GM12873 (cell line): ENCODE measurements around the gene DLGAP3.
A peak's percentile ranks its signal among the peaks of the same experiment; 100 is the strongest.

Experiments used
- TF ChIP-seq, protein P1 (sequence below): IDR thresholded peaks from 2 replicates; pipeline ENCODE4 v1.5.1; 2012; ENCODE audit warnings: low read depth, mild to moderate bottlenecking, moderate library complexity, low read length, control low read depth; ENCODE audit not compliant: insufficient read depth; ENCODE audit errors: missing control alignments

The DLGAP3 gene

DNA sequence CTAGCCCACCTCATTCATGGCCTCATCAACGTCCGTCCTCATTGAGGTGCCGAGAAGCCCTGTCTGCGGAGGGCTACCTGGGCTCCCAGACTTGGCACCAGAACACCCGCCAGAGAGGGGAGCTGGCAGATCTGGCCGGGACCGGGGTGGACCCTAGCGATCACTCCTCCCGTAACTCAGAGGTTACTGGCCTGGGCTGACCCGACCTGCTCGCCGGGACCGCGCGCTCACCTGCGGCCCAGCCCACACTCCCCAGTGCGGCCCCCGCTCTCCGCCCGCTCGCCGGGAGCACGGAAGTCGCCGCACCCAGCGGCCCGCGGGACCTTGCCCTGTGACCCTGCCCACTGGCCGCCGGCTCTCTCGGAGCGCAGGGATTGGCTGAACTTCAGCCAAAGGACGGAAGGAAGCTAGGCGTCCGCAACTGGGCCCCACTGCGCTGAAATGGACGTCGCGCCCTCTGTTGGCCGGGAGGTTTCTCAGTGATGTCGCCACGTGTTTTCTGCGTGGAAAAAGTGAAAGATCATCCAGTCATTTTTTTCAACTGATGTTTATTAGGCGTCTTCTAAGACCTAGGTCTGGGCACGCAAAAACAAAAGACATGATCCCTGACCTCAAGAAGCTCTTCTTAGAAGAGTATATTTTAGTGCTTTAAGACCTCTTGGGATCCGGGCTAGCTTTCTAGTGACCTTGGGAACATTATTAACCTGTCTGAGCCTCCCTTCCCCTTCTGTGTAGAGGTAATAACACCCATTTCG is 69.8 kb downstream of the DLGAP3 start, which contains the start of gene SMIM12:
Gene SMIM12, minus strand, starts transcription at position 304 of the 755 bp plus-strand sequence. CDS start 3,772 bp downstream, outside the sequence.
- TF ChIP-seq, protein P1, sequence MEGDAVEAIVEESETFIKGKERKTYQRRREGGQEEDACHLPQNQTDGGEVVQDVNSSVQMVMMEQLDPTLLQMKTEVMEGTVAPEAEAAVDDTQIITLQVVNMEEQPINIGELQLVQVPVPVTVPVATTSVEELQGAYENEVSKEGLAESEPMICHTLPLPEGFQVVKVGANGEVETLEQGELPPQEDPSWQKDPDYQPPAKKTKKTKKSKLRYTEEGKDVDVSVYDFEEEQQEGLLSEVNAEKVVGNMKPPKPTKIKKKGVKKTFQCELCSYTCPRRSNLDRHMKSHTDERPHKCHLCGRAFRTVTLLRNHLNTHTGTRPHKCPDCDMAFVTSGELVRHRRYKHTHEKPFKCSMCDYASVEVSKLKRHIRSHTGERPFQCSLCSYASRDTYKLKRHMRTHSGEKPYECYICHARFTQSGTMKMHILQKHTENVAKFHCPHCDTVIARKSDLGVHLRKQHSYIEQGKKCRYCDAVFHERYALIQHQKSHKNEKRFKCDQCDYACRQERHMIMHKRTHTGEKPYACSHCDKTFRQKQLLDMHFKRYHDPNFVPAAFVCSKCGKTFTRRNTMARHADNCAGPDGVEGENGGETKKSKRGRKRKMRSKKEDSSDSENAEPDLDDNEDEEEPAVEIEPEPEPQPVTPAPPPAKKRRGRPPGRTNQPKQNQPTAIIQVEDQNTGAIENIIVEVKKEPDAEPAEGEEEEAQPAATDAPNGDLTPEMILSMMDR, result peak; percentile 83

DNA sequence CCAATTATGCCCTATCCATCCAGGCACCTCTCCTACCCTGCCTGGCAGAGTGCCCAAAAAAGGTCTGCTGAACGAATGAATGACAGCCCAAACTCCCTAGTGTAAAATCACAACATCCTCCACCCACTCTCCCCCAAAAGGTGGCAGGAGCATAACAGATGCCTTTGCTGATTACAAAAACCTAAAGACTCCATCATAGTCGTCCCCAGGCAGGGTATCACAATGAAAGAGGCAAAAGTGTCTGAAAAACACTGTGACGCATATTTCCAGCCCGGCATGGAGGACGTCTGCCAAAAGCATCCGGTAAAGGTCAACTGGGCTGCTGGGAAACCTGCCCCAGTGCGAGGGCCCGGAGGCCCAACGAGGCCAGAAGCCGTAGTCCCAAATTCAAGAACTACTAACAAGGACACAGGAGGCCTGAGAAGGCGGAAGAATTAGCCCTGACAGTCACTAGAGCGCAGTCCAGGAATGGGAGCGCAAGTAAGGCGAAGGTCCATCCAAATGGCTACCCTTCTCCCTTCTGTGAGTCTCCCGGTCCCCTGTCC is 70.5 kb downstream of the DLGAP3 start:
- TF ChIP-seq, protein P1, result no peak

DNA sequence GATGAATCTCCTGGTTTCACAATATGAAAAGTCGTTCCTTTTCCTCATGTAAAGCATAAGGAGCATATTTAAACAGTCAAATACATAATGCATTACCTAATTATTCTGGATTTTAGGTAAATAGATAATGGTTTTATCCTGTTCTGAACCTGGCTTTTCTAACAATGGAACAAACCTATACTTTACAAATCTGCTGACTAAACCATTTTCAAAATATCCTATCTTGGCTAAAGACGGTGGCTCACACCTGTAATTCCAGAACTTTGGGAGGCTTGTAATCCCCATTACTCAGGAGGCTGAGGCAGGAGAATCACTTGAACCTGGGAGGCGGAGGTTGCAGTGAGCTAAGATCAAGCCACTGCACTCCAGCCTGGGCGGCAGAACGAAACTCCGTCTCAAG is 72.8 kb downstream of the DLGAP3 start:
- TF ChIP-seq, protein P1, result no peak

DNA sequence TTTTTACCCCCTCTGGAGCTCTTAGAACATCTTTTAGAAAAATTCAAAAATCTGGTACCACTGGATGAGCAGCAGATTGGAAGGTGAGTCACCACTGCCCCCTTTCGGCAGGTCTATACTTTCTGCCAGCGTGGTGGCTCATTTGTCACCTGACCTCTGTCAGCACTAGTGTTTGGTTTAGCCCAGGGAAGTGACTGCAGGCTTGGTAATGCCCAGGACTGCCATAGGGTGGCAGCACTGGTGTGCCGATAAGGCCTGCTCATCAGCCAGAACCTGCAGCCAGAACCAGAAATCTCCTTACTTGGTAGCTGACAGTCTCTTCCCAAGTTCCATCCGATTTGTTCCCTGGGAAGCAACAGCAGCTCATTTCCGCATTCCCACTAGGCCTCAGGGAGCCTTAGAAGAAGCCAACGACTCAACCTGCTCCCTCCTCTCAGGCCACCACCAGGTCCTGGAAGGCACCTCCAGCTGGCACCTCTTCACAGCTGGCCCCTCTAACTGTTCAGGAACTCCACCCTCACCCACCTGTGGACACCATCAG is 76.7 kb downstream of the DLGAP3 start:
- TF ChIP-seq, protein P1, result peak; percentile 98

DNA sequence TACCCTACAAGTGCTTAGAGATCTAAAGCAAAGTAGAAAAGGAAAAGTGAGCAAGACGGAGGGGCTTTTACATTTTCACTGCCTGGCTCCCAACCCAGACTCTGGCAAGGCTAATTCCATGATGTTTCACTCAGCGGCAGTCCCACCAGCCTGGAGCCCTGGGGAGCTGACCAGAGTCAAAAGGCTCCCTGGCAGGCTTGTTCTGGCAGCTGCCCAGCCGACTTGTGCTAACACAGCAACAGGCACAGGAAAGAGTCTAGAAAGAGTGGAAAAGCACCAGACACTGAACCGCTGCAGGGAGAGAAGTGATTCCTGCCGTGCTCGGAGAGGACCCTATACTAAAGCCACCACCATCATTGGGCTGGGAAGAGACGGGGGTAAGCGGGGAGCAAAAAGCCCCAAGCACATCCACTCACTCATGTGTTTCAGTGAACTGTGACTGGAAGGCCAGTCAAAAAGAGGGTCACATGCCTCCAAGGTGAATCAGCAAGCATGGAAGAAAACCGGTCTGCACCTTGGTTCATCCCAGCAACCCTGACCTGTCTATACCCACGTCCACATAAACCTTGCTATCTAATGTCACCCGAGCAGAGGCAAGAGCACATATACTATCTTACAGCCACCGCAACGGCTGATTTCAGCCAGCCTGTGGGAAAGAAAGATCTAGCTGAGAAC is 77.9 kb downstream of the DLGAP3 start:
- TF ChIP-seq, protein P1, result no peak

DNA sequence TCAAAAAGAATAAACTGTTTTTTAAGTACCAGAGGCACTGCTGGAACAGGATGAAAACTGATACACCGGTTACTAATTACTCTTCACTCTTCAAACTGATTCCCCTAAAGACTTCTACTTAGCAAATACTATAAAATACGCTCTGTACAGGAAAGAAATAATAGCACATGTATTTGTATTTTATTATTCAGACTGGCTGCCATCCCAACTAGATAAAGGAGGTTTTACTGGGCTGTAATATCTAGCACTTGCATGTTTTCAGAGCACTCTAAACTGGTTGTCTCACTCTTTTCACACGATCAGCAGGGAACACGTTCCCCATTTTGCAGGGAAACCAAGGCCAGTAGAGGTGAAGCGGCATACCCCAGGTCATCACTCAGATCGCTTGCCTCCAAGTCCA is 79.1 kb downstream of the DLGAP3 start:
- TF ChIP-seq, protein P1, result no peak

DNA sequence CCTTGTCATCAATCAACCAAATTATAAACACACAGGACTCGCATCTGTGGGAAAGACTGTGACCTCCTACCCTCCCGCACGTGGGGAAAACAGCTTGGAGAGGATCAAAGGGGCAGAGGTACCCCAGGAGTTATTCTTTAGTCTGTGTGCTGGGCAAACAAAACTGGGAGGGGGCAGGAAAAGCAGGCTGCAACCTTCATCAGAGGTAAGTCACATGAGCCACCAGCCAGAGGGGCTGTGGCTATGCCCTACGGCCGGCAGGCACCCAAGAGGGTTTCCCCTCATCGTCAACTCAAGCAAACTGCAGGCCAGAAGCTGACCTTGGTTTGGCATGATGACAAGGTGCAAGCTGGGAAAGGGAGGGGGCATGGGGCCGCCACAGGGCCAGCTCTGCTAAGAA is 82.4 kb downstream of the DLGAP3 start:
- TF ChIP-seq, protein P1, result no peak
